ENCODE results near the gene MTOR. TPM values are rescaled to one million over a fixed set of nuclear protein-coding genes. Genes with fewer than 3 reads are reported as not detected.

MTOR gene
- total and polyA plus RNA-seq, 10 of the 15 experiments (the other 5 are each of a cell fraction or from before 2014, with no cell fraction given), result 6.6 to 41.8 (median 29.8) TPM

GRCh38 chr1:11233208-11233607 is 29.1 kb downstream of the MTOR start:
- DNase-seq (ENCODE audit: low read depth, low spot score), result no peak
- no peaks in the 10 kb centered on the region for H4K20me1 ChIP-seq (ENCODE audit: control insufficient read depth, insufficient read depth)
- H3K4me2 ChIP-seq (ENCODE audit: control insufficient read depth, insufficient read depth), result no peak overlapping the region
- H3K4me1 ChIP-seq (ENCODE audit: control insufficient read depth, insufficient read depth, low read length), result peaks cover 11% of the 10 kb centered on the region
- BruUV-seq (replicated peaks), result no TSS peak
- ATAC-seq, result no peak
- ChIA-PET RAD21 (ENCODE audit: unreplicated experiment) (interaction anchor here (1.0 kb wide), 1 partner anchor 195 kb away, joined by 3 read pairs; no protein-coding TSS in a partner anchor), POLR2A (no interaction called here), SMC1A (ENCODE audit: uncharacterized antibody, unreplicated experiment) (interaction anchor here (3.0 kb wide), 1 partner anchor 196 kb away, joined by 11 read pairs; no protein-coding TSS in a partner anchor), CTCF (interaction anchor here (0.9 kb wide), 2 partner anchors 9 to 414 kb away, joined by 3 read pairs; no protein-coding TSS in a partner anchor)
- no peaks in the 10 kb centered on the region for H3K79me2 ChIP-seq (ENCODE audit: control insufficient read depth, insufficient read depth, low read length)
- H2AFZ ChIP-seq (ENCODE audit: control insufficient read depth, low read depth, low read length), result no peak overlapping the region
- H3K9me3 ChIP-seq (replicated peaks; ENCODE audit: control insufficient read depth, insufficient read depth, low read length), result no peaks in the 10 kb centered on the region
- no peaks in the 10 kb centered on the region for H3K27me3 ChIP-seq (replicated peaks in 1 of 2; ENCODE audit: control insufficient read depth in 2 of 2, insufficient read depth in 2 of 2, low read length in 1 of 2)
- no peak overlapping the region for H3K27ac ChIP-seq (ENCODE audit: control insufficient read depth, insufficient read depth)
- in situ Hi-C loops (cut with MboI) (no loop called here), intact Hi-C loops (cut with micrococcal nuclease; ENCODE audit: unreplicated experiment) (no loop called here)
- no peak overlapping the region for H3K4me3 ChIP-seq
- no peak for FAIRE-seq
- H3K36me3 ChIP-seq (ENCODE audit: control insufficient read depth in 2 of 2, insufficient read depth in 2 of 2, low read length in 1 of 2), result peaks cover 22 to 31% of the 10 kb centered on the region in 2 experiments
- H3K9ac ChIP-seq (ENCODE audit: control insufficient read depth, insufficient read depth, low read length), result no peak overlapping the region
- TF ChIP-seq TCF3 (IDR thresholded peaks at IDR 0.05; ENCODE audit: borderline replicate concordance, insufficient read depth, low read depth, low read length) (no peak), NFIC (IDR thresholded peaks at IDR 0.05; ENCODE audit: low read depth, low read length) (no peak), ZNF592 (IDR thresholded peaks at IDR 0.05) (no peak), CHD1 (IDR thresholded peaks at IDR 0.05; ENCODE audit: low read depth, low read length) (no peak), STAT1 (conservative IDR thresholded peaks at IDR 0.05) (no peak), IRF5 (IDR thresholded peaks at IDR 0.05; ENCODE audit: borderline replicate concordance) (no peak), SP1 (IDR thresholded peaks at IDR 0.05; ENCODE audit: low read depth, low read length) (no peak), ZBTB11 (CRISPR knock-in tag; IDR thresholded peaks at IDR 0.05) (no peak)
- 92% methylated on average over 2 of the region's 2 CpGs for WGBS (ENCODE audit: insufficient coverage, insufficient replicate concordance, low lambda C conversion rate, missing lambda C conversion rate)
